NCI-H226 (cell line): Measurements from ENCODE around the gene C11orf98.
A peak's percentile ranks its signal among the peaks of the same experiment; 100 is the strongest.
"Not testable (repeated sequence)": the region's sequence is repeated elsewhere in the genome, so short reads cannot be mapped to it uniquely, and the experiment has no call there.

Experiments
- DNase-seq: peaks from one replicate; pipeline ENCODE4 v3.0.0-alpha.2; 2015

C11orf98 gene

DNA sequence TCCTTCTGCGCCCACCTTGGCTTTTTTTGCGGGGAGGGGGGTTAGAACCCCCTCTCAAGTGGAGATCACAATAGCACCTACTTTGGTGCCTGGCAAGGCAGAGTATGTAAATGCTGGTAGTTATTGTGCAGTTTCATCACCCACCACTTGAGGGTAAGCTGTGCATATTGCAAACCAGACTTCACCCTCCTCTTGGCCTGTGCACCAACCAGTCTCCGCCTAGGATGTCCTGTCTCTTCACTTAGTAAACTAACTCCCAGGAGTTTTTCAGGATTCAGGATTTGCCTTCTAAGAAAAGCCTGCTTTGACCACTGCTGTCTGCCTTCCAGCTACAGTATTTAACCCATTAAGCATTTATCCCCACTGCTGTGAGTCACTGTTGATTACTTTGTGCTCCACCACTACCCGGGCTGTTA lies 15.8 kb upstream of the C11orf98 start:
- peak; percentile 71 for DNase-seq

DNA sequence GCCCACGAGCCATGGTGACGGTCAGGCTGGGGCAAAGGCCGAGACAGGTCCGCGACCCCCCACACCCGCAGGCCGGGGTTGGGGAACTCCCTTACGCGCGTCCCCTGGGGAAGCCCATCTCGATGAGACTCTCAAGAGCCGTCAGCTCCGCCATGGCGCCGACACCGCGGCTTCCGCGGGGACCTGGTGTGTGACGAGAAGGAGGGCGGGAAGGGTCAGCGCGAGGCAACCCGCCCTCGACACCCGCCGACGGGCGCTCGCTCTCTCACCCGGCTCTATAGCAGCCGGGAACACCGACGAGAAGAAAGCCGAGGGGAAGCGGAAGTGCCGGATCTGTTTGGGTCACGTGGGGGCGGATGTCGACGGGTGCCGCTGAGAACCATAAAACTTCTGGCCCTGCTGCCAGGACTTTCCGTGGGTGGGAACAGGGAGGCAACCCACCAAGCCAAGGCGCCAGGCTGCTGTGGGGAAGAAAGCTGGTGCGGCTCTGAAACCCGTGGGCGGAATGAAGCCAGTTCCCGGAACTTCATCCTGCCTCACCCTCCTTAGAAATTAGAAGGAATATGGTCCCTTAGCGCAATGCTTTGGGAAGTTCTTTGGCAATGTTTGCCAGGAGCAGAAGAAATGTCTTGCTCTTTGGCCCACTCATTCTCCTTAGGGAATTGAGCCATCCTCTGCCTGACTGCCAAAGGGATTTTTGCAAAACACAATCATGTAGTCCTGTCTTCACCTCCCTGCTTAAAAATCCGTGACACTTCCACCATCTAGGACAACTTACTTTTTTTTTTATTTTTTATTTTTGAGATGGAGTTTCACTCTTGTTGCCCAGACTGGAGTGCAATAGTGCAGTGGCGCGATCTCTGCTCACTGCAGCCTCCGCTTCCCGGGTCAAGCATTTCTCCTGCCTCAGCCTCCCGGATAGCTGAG lies 14.0 kb upstream of the C11orf98 start, which contains the start of gene UBXN1:
TSS of gene UBXN1 (minus strand) at position 304 of the 927 bp plus-strand sequence. CDS start at position 154, 150 bp downstream.
- peak; percentile 85 for DNase-seq

DNA sequence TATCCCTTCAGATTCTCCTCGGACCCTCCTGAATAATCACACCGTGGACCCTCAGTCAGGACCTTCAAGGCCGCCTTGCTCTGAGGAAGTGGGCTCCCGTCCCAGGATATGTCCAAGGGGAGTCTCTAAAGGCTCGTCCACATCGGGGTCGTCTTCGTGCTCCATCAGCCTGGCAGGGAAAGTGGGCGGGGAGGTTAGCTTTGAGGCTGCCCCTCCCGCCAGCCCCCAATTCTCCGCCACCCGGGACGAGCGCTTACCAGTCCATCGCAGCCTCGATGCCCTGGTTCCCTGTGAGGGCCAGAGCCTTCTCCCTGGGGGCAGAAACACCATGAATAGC lies 13.4 kb upstream of the C11orf98 start:
- no peak for DNase-seq

DNA sequence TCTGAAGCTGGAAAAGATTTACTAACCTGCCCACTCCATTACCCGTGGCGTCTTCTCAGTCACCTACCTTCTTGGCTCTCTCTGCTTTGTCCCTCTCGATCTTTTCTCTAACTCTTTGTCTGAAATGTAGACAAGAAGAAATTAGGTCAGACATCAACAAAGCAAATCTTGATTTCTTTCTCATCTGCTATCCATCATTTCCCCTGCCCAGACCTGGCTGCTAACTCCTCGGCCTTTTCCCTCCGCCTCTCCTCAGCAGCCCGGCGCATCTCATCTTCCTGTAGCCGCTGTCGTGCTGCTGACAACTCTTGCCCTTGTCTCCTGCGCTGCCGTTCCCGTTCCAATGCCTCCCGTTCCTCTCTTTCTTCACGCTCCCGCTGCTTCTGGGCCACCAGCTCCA lies 12.7 kb upstream of the C11orf98 start:
- no peak for DNase-seq

DNA sequence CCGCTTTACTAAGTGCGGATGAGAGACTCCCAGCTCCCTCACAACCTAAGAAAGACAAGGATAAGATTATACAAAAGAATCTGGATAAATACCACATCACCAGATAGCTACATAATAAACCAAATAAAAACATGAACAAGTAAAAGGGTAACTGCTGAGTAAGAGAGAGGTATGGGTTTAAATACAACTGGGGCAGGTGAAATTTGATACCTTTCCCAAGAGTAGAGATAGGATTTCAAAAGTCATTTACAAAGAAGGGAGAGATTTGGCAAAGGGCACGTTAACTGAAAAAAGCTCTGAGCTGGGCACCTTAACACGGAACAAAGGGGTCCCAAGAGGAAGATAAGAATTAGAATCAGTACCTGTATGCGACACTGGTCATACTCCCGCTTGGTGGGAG lies 12.1 kb upstream of the C11orf98 start:
- DNase-seq = no peak

DNA sequence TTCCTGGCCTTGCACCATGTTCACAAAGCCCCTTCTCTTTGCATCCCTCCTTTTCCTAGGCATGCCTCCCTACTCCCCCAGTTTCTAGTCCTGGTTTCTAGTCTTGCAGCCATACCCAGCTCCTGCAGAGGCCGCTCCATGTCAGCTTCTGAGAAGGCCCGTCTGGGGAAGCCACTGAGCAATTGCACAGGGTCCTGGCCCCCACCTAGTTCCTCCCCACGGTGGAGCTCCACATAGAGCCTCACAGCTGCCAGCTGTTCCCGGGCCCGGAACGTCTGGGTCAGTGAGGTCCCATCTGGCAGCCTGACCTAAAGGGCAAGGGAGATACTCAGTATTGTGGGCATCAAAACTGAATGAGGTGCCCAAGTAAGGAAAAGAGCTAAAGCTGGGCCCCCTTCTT lies 11.7 kb upstream of the C11orf98 start:
- DNase-seq = no peak

DNA sequence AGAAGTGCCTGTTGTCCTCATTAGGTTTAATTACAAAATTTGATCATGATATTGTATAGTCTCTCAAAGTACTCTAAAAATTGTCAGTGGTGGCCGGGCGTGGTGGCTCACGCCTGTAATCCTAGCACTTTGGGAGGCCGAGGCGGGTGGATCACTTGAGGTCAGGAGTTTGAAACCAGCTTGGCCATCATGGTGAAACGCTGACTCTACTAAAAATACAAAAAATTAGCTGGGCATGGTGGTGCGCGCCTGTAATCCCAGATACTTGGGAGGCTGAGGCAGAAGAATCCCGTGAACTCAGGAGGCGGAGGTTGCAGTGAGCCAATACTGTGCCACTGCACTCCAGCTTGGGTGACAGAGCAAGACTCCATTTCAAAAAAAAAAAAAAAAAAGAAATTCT lies 10.4 kb upstream of the C11orf98 start:
- DNase-seq = not testable (repeated sequence)

DNA sequence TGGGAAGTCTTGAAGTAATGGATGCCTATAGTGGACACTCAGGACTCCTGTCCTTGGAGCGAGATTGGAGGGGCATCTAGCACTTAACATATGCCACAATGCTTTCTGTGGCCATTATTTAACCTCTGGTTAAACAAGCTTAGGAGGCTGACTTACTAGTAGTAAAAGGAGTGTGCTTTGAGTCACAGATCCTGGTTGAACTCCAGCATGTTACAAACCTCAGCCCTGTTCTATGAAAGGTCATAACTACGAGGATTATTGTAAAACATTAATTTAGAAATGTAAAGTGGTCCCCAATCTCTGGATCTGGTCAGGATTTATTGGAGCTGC lies 8.2 kb upstream of the C11orf98 start:
- DNase-seq = no peak

DNA sequence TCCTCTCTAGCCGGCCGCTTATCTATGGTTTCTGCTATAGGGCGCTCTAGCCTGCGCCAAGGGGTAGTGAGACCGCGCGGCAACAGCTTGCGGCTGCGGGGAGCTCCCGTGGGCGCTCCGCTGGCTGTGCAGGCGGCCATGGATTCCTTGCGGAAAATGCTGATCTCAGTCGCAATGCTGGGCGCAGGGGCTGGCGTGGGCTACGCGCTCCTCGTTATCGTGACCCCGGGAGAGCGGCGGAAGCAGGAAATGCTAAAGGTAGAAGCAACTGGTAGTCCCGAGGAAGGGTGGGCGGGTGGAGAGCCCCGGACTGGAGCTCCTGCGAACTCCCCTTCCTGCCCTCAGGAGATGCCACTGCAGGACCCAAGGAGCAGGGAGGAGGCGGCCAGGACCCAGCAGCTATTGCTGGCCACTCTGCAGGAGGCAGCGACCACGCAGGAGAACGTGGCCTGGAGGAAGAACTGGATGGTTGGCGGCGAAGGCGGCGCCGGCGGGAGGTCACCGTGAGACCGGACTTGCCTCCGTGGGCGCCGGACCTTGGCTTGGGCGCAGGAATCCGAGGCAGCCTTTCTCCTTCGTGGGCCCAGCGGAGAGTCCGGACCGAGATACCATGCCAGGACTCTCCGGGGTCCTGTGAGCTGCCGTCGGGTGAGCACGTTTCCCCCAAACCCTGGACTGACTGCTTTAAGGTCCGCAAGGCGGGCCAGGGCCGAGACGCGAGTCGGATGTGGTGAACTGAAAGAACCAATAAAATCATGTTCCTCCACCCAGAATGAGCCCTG lies 6.8 kb upstream of the C11orf98 start, which contains the start of the genes LBHD1 and UQCC3:
TSS of gene LBHD1 (minus strand) at position 660 of the 782 bp plus-strand sequence. CDS start 2,236 bp downstream, outside the sequence.
TSS of gene UQCC3 (plus strand) at position 66 of the 782 bp plus-strand sequence. CDS start at position 139, 73 bp downstream.
- DNase-seq = peak; percentile 79

DNA sequence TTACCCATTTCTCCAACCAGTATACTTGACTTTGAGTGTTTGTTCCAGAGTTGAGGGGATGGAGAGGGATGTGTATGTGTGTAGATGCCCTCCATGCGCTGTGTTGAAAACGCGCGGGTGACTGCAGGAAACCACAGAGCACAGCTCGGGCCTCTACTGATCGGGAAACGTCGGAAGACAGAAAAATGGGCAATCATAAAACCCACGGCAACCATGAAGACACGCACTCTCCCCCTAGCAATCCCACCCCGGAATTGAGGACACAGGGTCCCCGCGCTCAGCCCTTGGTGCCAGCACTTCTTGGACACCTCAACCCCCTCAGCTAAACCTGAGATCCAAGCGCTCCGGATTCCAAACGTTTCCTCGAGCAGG lies 6.2 kb upstream of the C11orf98 start:
- DNase-seq = no peak

DNA sequence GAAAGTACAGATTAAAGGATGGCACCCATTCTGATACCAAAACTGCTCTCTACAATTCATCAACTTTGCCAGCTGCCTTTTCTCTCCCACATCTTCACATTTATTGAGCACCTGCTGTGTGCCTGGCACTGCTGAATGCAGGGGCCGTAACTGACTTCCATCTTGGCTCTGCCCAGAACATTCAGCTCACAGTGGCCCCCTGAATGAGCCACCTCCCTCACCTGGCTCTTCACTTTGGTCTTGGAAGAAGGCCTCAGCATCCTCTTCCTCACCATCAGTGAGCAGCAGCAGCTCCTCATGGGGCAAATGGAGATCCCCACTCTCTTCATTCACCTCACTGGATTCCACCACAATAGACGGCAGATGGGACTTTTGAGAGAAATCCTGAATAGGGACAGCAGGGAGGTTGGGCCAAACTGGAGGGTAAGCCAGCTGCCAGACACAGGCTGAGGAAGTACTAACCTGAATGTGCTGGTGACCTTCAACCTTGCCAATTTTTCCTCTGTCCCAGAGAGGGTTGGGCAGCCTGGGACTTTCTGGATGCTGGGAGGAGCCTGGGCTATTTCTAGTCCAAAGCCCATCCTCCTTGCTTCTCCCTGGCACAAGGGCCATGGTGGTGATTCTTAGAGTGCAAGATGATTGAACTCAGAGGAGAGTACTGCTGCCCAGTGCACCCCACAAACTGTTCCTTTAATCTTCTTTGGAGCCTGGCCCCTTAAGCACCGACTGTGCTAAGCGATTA lies 4.6 kb upstream of the C11orf98 start:
- no peak for DNase-seq

DNA sequence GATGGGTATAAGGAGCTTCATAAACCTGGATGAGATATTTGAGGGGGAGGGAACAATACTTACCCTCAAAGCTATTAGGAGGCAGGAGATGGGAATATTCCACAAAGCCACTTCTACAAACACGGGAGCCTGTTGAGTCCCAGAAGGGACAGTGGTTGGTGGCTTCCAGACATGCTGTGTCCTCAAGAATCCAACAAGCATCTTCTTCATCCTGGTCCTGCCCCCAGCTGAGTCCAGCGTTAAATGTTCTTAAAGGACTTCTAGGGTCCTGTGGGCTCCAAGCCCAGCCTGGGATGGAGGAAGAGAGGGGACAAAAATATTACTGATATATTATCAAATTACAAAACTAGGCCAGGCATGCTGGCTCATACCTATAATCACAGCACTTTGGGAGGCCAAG lies 2.5 kb upstream of the C11orf98 start:
- no peak for DNase-seq

DNA sequence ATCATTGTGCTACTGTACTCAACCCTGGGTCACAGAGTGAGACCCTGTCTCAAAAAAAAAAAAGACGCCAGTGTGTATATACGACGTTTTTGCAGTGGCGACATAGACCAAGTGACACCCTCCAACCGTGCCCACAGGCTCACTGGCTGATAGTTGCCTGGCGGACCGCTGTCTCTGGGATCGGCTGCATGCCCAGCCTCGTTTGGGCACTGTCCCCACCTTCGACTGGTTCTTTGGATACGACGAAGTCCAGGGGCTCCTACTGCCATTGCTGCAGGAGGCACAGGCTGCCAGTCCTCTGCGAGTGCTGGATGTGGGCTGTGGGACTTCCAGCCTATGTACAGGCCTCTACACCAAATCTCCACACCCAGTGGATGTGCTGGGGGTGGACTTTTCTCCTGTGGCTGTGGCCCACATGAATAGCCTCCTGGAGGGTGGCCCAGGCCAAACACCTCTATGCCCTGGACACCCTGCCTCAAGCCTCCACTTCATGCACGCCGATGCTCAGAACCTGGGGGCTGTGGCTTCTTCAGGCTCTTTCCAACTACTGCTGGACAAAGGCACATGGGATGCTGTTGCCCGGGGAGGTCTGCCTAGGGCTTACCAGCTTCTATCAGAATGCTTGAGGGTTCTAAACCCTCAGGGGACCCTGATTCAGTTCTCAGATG lies 1.4 kb upstream of the C11orf98 start:
- no peak for DNase-seq

DNA sequence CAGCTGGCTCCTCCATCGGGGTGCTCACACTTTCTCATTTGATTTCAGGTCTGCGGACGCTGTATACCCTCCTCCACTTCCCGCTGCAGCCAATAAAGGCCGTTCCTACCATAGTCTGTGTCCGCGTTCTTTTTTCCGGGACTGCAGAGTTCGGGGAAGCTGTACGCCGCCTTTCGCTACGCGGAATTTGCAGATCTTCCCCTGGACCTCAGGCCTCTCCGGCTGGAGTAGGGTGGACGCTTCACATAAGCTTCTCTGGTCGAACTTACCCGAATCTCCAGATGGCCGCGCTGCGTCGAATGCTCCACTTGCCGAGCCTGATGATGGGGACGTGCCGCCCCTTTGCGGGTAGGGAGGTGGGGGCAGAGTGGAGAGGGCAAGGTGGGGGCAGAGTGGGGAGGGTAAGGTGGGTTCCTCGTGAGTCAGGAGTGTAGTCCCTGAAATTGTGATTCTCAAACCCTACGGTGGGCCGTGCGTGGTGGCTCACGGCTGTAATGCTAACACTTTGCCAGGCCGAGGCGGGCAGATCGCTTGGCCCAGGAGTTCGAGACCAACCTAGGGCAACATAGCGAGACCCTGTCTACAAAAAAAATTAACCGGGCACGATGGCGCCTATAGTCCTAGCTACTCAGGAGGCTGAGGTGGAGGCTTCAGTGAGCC lies 719 bp upstream of the C11orf98 start:
- no peak for DNase-seq

DNA sequence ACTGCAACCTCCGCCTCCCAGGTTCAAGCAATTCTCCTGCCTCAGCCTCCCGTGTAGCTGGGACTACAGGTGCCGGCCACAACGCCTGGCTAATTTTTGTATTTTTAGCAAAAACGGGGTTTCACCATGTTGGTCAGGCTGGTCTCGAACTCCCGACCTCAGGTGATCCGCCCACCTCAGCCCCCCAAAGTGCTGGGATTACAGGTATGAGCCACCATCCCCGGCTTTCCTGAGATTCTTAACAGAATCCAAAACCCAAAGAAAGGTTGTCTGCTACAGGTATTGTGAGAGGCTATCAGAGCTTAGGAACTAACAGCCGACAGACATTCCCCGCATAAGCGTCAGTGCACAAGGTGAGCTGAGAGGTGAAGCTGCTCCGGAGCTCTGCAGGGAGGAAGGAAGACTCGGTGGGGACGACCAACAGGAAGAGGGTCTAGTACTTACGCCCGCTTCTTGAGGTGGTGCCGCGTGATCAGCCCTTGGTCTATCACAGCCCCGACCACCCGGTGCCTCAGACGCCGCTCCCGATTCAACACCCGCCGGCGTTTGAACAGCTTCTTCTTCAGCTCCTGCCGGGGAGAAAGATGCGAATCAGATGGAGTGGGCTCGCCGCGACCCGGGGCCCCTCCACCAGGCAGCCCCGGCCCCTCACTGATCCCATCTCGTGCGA lies 470 bp downstream of the C11orf98 start:
- peak; percentile 21 for DNase-seq

DNA sequence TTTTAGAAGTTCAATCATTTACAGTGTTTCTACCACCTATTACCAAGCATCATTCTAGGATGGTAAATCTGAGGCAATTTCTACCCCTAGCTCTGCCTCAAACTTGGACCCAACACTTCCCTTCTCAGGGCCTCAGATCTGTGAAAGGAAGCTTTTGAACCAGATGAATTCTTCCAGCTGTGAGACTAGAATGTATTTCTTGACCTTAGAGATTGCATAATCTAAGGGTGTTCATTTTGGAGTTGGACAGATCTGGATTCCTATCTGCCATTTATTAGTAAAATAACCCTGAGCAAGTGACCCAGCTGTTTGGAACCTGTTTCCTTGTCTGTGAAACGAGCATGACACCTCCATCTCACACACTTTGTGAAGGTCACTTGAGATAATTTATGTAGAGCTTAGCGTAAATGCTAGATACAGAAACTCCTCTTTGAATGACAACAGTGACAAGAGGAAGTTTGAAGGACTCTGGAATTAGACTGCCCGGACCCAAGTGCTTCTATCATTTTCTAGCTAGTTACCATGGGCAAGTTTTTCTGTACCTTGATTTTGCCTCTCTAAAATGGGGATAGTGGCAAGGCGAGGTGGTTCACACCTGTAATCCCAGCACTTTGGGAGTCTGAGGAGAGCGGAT lies 8.1 kb downstream of the C11orf98 start:
- DNase-seq = no peak

DNA sequence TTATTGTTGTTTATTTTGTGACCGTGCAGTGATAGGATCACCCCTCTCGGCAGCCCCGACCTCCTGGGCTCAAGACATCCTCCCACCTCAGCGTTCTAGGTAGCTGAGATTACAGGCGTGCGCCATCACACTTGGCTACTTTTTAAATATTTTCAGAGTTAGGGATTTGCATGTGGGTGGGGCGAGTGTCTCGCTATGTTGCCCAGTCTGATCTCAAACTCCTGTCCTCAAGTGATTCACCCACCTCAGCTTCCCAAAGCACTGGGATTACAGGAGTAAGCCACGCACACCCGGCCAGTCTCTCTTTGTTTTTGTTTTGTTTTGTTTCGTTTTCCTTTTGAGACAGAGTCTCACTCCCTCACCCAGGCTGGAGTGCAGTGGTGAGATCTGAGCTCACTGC lies 10.7 kb downstream of the C11orf98 start:
- DNase-seq = no peak

DNA sequence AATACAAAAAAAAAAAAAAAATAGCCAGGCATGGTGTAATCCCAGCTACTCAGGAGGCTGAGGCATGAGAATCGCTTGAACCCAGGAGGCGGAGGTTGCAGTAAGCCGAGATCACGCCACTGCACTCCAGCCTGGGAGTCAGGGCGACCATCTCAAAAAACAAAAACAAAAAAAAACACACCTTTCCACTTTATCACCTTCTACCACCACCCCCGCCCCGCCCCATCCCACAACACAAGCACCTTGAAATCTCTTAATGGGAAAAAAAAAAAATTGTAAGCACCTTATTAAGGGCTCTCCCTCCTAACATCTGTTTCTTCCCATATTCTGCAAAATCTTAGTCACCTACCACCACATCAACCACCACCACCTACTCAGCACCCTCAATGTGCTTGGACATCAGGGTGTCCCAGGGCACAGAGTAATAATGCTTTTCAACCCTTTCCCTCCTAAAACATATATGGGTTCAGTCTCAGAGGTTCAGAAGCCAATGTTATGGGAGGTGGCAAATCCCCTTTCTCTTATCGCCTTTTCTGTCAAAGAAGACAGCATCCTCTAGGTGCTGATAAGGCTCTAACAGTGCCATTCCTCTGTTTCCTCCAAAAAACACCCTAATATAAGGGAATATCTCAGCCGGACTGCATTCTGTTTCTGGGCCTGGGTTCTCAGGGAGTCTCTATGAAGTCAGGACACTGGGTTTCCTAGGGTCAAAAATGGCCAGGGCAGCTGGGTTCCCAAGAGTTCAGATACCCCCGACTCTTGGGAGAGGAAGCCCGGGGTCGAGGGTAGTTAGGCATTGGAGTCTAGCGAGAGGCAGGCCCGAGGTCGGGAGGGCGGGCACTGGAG lies 12.6 kb downstream of the C11orf98 start:
- no peak for DNase-seq

DNA sequence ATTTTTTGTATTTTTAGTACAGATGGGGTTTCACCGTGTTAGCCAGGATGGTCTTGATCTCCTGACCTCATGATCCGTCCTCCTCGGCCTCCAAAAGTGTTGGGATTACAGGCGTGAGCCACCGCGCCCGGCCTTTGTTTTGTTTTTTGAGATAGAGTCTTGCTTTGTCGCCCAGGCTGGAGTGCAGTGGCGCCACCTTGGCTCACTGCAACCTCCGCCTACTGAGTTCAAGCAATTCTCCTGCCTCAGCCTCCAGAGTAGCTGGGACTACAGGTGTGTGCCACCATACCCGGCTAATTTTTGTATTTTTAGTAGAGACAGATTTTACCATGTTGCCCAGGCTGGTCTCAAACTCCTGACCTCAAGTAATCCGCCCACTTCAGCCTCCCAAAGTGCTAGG lies 14.7 kb downstream of the C11orf98 start:
- not testable (repeated sequence) for DNase-seq

DNA sequence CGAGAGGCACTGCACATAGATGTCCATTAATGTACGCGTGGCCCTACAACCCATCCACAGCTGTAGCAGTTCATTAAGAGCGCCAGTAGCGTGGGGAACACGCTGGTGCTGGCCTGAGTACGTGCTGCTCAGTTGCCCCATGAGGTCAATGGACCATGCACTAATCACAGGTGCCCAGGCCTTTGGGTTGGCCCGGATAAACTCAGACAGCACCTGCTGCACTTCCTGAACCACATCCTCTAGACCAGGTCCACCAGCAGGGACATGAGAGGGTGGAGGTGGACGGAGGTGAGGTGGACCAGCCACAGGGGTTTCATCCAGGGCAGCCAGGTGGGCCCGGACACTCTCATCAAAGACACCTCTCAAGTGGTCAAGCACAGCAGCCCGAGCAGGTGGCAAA lies 15.5 kb downstream of the C11orf98 start:
- DNase-seq = no peak
